Fibroblast of pulmonary artery (primary cell): Measurements from ENCODE around the gene NACA2.

Source experiments
- DNase-seq: peaks from one replicate; pipeline ENCODE4 v3.0.0-alpha.2; 2010; ENCODE audit warnings: low read depth
- H3K4me3 ChIP-seq: replicated peaks from 2 replicates; pipeline ENCODE4 v1.5.1; 2011; ENCODE audit warnings: low read depth, mild to moderate bottlenecking, control low read depth, low read length, moderate library complexity
- TF ChIP-seq, protein P1 (sequence below): IDR thresholded peaks from 2 replicates; pipeline ENCODE4 v1.5.1; 2011; ENCODE audit warnings: mild to moderate bottlenecking, control low read depth, low read length, inconsistent platforms; ENCODE audit errors: missing control alignments

The NACA2 gene

DNA sequence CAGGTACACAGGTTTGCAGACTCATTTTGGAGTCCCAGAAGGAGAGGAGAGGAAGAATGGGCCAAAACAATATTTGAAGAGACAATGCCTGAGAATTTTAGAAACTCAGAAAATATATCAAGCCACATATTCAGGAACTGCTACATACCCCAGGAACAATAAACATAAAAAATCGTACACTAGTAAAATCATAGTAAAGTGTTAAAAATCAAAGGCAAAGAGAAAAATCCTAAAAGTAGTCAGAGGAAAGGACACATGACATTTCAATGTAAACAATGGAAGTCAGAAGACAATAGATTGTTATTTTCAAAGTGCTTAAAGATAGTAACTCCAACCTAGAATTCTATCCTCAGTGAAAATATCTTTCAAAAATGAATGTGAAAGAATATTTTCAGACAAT lies 28.5 kb upstream of the NACA2 start:
- H3K4me3 ChIP-seq = no peak overlapping the region
- DNase-seq = no peak
- TF ChIP-seq, protein P1, sequence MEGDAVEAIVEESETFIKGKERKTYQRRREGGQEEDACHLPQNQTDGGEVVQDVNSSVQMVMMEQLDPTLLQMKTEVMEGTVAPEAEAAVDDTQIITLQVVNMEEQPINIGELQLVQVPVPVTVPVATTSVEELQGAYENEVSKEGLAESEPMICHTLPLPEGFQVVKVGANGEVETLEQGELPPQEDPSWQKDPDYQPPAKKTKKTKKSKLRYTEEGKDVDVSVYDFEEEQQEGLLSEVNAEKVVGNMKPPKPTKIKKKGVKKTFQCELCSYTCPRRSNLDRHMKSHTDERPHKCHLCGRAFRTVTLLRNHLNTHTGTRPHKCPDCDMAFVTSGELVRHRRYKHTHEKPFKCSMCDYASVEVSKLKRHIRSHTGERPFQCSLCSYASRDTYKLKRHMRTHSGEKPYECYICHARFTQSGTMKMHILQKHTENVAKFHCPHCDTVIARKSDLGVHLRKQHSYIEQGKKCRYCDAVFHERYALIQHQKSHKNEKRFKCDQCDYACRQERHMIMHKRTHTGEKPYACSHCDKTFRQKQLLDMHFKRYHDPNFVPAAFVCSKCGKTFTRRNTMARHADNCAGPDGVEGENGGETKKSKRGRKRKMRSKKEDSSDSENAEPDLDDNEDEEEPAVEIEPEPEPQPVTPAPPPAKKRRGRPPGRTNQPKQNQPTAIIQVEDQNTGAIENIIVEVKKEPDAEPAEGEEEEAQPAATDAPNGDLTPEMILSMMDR = no peak

GRCh38 chr17:61618950-61619349 lies 27.9 kb upstream of the NACA2 start:
- H3K4me3 ChIP-seq = no peak overlapping the region
- DNase-seq = no peak
- TF ChIP-seq, protein P1 = no peak

DNA sequence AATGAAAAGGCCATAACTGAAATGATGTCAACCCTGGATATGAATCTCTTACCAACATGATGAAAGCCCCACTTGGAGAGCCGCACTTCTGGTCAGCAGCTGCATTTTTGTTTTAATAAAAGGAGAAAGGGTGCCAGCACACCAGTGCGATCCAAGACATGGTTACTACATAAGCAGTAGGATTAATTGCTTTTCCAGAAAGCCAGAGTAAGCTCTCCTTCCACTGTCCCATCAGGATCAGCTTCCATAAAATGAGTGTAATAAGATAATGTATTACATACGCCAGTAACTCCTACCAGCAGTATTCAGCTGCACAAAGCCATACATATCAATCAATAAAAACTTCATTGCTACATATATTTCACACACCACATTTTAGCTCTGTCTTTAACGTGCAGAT lies 26.3 kb upstream of the NACA2 start:
- DNase-seq = no peak
- TF ChIP-seq, protein P1 = no peak
- no peak overlapping the region for H3K4me3 ChIP-seq

- TF ChIP-seq, protein P1 = no peak
- H3K4me3 ChIP-seq = no peak overlapping the region
Measured at GRCh38 chr17:61616783-61617182, 25.8 kb upstream of the NACA2 start.

GRCh38 chr17:61614219-61614618 lies 23.2 kb upstream of the NACA2 start:
- TF ChIP-seq, protein P1 = no peak

More at GRCh38 chr17:61616783-61617182, 25.8 kb upstream of the NACA2 start:
- no peak for DNase-seq

GRCh38 chr17:61611323-61611722 lies 20.3 kb upstream of the NACA2 start:
- TF ChIP-seq, protein P1 = no peak
- no peak for DNase-seq

More at GRCh38 chr17:61614219-61614618, 23.2 kb upstream of the NACA2 start:
- no peak overlapping the region for H3K4me3 ChIP-seq
- DNase-seq = no peak

DNA sequence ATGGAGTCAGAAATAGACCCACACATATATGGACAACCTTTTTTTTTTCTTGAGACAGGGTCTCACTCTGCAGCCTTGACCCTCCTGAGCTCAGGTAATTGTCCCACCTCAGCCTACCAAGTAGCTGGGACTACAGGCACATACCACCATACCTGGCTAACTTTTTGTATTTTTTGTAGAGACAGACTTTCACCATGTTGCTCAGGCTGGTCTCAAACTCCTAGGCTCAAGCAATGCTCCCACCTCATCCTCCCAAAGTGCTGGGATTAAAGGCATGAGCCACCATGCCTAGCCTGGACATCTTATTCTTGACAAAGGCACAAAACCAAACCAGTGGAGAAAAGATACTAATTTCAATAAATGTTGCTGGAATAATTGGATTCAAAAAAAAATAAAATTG lies 14.7 kb upstream of the NACA2 start:
- DNase-seq = no peak

More at GRCh38 chr17:61611323-61611722, 20.3 kb upstream of the NACA2 start:
- H3K4me3 ChIP-seq = no peak overlapping the region

More for the DNA sequence above, 14.7 kb upstream of the NACA2 start:
- TF ChIP-seq, protein P1 = no peak
- no peak overlapping the region for H3K4me3 ChIP-seq
